Measurements from ENCODE around the gene CSNK1D.
"Not testable (repeated sequence)": the region's sequence is repeated elsewhere in the genome, so short reads cannot be mapped to it uniquely, and the experiment has no call there.

Gene CSNK1D

GRCh38 chr17:82212331-82213250 is 60.9 kb downstream of the CSNK1D start, which contains the start of gene CCDC57:
Gene CCDC57 (minus strand): TSS chr17:82212842. CDS start chr17:82201944, 10,898 bp downstream.
- peak; percentile 55 to 70 for DNase-seq

GRCh38 chr17:82210655-82211054 is 62.8 kb downstream of the CSNK1D start:
- not testable (repeated sequence) for DNase-seq

GRCh38 chr17:82205720-82206508 is 67.6 kb downstream of the CSNK1D start:
- DNase-seq: peak; percentile 66 to 76

GRCh38 chr17:82204831-82205719 is 68.4 kb downstream of the CSNK1D start:
- peak in 1 of 2 experiments; percentile 51 for DNase-seq

- DNase-seq: no peak
Measured at GRCh38 chr17:82203920-82204319, 69.6 kb downstream of the CSNK1D start.

- DNase-seq: peak in 1 of 2 experiments; percentile 69
Measured at GRCh38 chr17:82202981-82203380, 70.5 kb downstream of the CSNK1D start.

GRCh38 chr17:82201498-82201910 is 72.0 kb downstream of the CSNK1D start:
- no peak for DNase-seq

GRCh38 chr17:82200743-82201497 is 72.6 kb downstream of the CSNK1D start:
- peak; percentile 30 to 62 for DNase-seq

- no peak for DNase-seq
Measured at GRCh38 chr17:82200135-82200534, 73.4 kb downstream of the CSNK1D start.

GRCh38 chr17:82199496-82199895 is 74.0 kb downstream of the CSNK1D start:
- DNase-seq: no peak

GRCh38 chr17:82198092-82198491 is 75.4 kb downstream of the CSNK1D start:
- no peak for DNase-seq

- DNase-seq: no peak
Measured at GRCh38 chr17:82195675-82196672, 77.5 kb downstream of the CSNK1D start.

GRCh38 chr17:82194765-82195164 is 78.7 kb downstream of the CSNK1D start:
- no peak for DNase-seq

GRCh38 chr17:82193520-82194220 is 79.8 kb downstream of the CSNK1D start:
- no peak for DNase-seq

GRCh38 chr17:82193050-82193449 is 80.5 kb downstream of the CSNK1D start:
- DNase-seq: not testable (repeated sequence)
